Measurements from ENCODE around the gene GRK2. TPM values are rescaled to one million over a fixed set of nuclear protein-coding genes. Genes with fewer than 3 reads are reported as not detected.

Gene GRK2
- total RNA-seq, 4 donors from 2014 or later = 44.0 to 76.9 (median 64.8) TPM

GRCh38 chr11:67250059-67251043 is 15.9 kb upstream of the GRK2 start:
- no peak for TF ChIP-seq CTCF (IDR thresholded peaks at IDR 0.05)
- no peak for TF ChIP-seq POLR2A (IDR thresholded peaks at IDR 0.05)
- TF ChIP-seq EP300 (IDR thresholded peaks at IDR 0.05) = no peak
- no peak for TF ChIP-seq POLR2AphosphoS5 (IDR thresholded peaks at IDR 0.05)
- Histone ChIP-seq H3K36me3 (peaks cover 15 to 99% of the 10 kb centered on the region in 2 donors), H3K4me1 (peaks cover 0 to 18% (median 0%) of the 10 kb centered on the region in 3 donors), H3K27ac (no peak overlapping the region), H3K4me3 (no peak overlapping the region), H3K9me3 (no peaks in the 10 kb centered on the region), H3K27me3 (no peaks in the 10 kb centered on the region)
- ATAC-seq = no peak
- WGBS, 2 donors (ENCODE audit: low coverage in 1 of 2) = 76 to 77% methylated on average over 3 to 17 of the region's 37 CpGs

- H3K4me1 ChIP-seq = peaks cover 0 to 17% (median 0%) of the 10 kb centered on the region in 3 donors
- H3K4me3 ChIP-seq = no peak overlapping the region
- H3K36me3 ChIP-seq = peaks cover 11 to 99% of the 10 kb centered on the region in 2 donors
- no peak for ATAC-seq
- H3K27ac ChIP-seq = no peak overlapping the region
- H3K9me3 ChIP-seq = no peaks in the 10 kb centered on the region
- no peaks in the 10 kb centered on the region for H3K27me3 ChIP-seq
- WGBS, 2 donors (ENCODE audit: low coverage in 1 of 2) = 63 to 100% methylated on average over 1 of the region's 1 CpG
- TF ChIP-seq CTCF (IDR thresholded peaks at IDR 0.05) (no peak), POLR2A (IDR thresholded peaks at IDR 0.05) (no peak), EP300 (IDR thresholded peaks at IDR 0.05) (no peak), POLR2AphosphoS5 (IDR thresholded peaks at IDR 0.05) (no peak)
These were observed 14.4 kb upstream of the GRK2 start for GRCh38 chr11:67251841-67252240.

- WGBS, 2 donors (ENCODE audit: low coverage in 1 of 2) = 71 to 80% methylated on average over 1 of the region's 4 CpGs
- TF ChIP-seq POLR2A (IDR thresholded peaks at IDR 0.05) (no peak), POLR2AphosphoS5 (IDR thresholded peaks at IDR 0.05) (peak; percentile 5), CTCF (IDR thresholded peaks at IDR 0.05) (peak in 3 of 4 experiments; percentile 7 to 30 (median 11)), EP300 (IDR thresholded peaks at IDR 0.05) (no peak)
- ATAC-seq = peak; percentile 34
- Histone ChIP-seq H3K36me3 (peaks cover 11 to 97% of the 10 kb centered on the region in 2 donors), H3K27me3 (no peaks in the 10 kb centered on the region), H3K9me3 (no peaks in the 10 kb centered on the region), H3K4me3 (no peak overlapping the region), H3K4me1 (peaks cover 0 to 17% (median 0%) of the 10 kb centered on the region in 3 donors), H3K27ac (no peak overlapping the region)
These were observed 13.4 kb upstream of the GRK2 start for GRCh38 chr11:67252831-67253239.

- peaks cover 9 to 85% of the 10 kb centered on the region in 2 donors for H3K36me3 ChIP-seq
- peak overlapping the region in 1 of 4 donors; percentile 13 for H3K27ac ChIP-seq
- TF ChIP-seq POLR2AphosphoS5 (IDR thresholded peaks at IDR 0.05) = no peak
- TF ChIP-seq EP300 (IDR thresholded peaks at IDR 0.05) = no peak
- no peak for TF ChIP-seq POLR2A (IDR thresholded peaks at IDR 0.05)
- no peak for TF ChIP-seq CTCF (IDR thresholded peaks at IDR 0.05)
- no peak overlapping the region for H3K4me3 ChIP-seq
- H3K27me3 ChIP-seq = no peaks in the 10 kb centered on the region
- ATAC-seq = no peak
- 84 to 86% methylated on average over 13 to 14 of the region's 14 CpGs for WGBS, 2 donors (ENCODE audit: low coverage in 1 of 2)
- H3K9me3 ChIP-seq = no peaks in the 10 kb centered on the region
- peaks cover 0 to 8% (median 0%) of the 10 kb centered on the region in 3 donors for H3K4me1 ChIP-seq
These were observed 12.2 kb upstream of the GRK2 start for GRCh38 chr11:67253872-67254624.
